Activated CD8-positive, alpha-beta memory T cell treated with anti-CD3 and anti-CD28 coated beads, Interleukin-2, amount 50 U/mL, for 1 hour (primary cell): Measurements from ENCODE around the gene ZNF554.
"Not testable (repeated sequence)": the region's sequence is repeated elsewhere in the genome, so short reads cannot be mapped to it uniquely, and the experiment has no call there.

Experiments
- DNase-seq: peaks from one replicate; pipeline ENCODE4 v3.0.0-alpha.2; 2020; ENCODE audit errors: extremely low read depth

Gene ZNF554

DNA sequence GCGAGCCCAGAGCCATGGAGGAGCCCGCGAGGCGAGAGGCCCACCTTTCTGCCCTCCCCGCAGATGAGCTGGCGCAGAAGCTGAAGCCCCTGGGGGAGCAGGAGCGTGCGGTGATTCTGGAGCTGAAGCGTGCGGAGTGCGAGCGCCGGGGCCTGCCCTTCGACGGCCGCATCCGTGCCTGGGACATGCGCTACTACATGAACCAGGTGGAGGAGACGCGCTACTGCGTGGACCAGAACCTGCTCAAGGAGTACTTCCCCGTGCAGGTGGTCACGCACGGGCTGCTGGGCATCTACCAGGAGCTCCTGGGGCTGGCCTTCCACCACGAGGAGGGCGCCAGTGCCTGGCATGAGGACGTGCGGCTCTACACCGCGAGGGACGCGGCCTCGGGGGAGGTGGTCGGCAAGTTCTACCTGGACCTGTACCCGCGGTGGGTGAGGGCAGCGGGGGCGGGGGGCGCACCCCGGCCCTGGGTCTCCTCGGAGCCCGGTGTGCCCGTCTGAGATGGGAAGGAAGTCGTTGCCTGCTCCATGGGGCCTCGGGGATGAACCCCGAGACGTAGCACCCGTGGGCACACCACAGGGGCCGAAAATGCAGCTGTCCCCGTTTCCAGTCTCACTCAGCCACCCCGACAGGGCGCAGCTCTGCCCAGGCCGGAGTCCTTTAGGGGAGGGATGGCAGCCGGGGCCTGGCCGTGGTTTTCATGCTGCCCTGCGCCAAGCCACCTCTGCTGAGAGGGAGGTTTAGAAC, 12.1 kb upstream of the ZNF554 start:
- DNase-seq: no peak

DNA sequence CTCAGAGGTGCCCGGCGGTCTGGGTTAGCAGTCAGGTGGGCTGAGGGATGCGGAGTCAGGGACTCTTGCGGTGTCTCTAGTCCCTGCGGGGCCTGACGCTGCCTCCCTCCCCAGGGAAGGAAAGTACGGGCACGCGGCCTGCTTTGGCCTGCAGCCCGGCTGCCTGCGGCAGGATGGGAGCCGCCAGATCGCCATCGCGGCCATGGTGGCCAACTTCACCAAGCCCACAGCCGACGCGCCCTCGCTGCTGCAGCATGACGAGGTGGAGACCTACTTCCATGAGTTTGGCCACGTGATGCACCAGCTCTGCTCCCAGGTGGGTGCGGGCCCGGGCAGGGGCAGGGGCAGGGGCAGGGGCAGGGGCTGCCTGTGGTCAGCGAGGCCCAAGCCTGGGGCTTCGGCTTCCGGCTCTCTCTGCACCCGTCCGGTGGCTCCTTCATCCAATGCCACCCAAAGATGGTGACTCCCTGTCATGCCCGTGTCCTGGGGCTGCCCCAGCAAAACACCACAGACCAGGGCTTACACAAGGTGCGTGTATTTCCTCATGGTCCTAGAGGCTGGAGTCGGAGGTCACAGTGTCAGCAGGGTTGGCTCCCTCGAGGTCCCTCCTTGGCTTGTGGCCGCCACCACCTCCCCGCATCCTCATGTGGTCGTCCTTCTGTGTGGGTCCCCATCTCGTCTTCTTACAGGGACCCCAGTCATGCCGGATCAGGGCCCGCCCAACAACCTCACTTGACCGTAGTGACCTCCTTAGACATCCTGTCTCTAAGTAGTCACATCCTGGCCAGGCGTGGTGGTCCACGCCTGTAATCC, 11.3 kb upstream of the ZNF554 start:
- no peak for DNase-seq

DNA sequence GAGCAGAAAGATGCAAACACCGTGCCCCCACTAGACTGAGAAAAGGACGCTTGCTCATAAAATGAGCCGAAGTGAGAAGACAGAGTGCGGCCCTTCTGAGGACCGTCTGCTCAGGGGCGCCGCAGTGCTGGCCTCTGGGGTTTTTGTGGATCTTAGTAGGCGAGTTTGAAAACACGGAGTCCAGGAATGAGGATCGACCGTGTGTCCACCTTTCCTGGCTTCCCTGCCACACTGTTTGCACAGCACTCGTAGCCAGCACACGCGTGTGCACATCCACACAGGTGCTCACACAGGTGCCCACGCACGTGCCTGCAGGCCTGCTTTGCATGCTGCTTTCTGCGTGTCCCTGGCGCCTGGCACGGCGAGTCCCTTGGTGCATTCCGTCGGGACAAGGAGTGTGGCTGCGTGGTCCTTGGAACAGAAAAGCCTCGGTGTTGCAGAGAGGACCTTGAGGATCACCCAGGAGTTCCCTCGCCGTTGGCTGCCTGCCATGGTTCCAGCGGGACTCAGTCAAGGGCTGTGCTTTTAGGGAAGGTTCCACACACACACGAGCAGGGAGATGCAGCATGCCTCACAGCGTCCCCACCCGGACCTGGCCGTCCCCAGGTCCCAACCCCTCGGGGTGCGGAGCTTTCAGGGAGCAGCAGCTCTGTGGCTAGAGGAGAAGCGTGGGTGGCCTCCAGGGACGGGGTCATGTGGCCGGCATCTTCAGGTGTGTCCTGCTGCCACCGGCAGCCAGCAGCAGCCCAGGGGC, 10.1 kb upstream of the ZNF554 start:
- DNase-seq: no peak

GRCh38 chr19:2810141-2811091, 9.3 kb upstream of the ZNF554 start:
- DNase-seq: no peak

- no peak for DNase-seq
Measured at GRCh38 chr19:2811221-2811722, 8.4 kb upstream of the ZNF554 start.

- no peak for DNase-seq
Measured at GRCh38 chr19:2811735-2812413, 7.8 kb upstream of the ZNF554 start.

DNA sequence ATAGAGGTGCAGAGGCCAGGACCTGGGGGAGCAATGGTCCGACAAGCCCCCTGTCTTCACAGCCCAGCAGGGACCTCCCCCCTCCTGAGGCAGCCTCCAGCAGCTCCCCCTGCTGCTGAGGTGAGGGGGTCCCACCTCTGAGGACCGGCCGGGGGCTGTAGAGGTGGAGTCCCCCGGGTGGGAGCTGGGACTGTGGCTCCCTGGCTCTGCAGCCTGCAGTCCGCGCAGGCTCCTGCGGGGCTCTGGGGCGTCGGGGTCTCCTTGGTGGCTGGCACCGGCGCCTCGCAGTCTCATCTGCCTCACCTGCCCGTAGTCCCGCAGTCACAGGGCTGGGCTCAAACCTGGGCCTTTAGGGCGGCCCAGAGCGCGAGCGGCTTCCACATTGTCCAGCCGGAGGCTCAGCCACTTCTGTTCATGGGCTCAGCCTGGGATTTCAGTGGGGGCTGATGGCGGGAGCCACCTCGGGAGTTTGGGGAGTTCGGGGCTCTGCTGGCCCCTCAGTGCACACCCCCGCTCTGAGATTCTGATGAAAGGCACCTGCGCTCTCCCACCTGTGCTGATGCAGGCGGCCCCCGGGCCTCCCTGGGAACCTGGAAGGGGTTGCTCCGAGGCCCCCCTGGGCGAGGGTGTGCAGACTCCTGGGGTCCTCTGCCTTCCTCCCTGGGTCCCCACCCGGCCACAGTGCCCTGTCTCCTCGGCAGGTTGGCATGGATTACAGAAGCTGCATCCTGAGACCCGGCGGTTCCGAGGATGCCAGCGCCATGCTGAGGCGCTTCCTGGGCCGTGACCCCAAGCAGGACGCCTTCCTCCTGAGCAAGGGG, 7.0 kb upstream of the ZNF554 start:
- no peak for DNase-seq

GRCh38 chr19:2813235-2814160, 6.2 kb upstream of the ZNF554 start:
- no peak for DNase-seq

GRCh38 chr19:2814426-2814825, 5.2 kb upstream of the ZNF554 start:
- DNase-seq: no peak

DNA sequence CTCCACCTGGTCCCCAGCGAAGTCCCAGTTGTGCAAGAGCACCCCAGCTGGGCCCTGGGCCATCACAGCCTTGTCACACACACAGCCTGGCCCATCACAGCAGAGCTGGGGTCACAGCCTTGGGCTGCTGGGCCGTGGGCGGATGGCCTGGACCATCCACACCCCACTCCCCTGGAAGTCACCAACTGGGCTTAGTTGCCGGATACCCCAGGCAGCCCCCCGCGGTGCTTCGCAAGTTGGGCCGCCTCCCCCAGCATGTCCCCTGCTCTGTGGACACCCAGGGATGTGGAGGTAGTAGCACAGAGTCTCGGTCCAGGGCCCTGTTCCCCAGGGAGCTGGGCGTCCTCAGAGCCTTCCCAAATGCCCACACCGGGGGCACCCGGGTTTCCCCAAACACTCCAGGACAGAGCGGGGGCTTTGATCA, 4.5 kb upstream of the ZNF554 start:
- no peak for DNase-seq

DNA sequence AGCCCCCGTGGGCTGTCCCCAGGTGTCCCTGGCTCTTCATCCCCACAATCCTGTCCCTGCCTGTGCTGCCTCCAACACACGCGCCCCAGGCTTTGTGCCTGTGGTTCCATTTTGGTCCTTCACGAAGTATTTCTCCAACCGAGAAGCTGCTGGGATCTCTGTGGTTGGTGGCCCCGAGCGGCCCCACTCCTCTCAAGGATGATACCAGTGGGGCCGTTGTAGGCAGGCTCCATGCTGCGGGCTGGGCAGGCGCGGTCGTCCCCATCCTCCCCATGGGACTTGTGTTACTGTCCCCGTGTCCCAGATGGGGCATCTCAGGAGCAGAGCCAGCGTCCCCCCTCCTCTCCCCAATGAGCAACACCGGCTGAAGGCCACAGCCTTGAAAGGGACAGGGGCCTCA, 3.7 kb upstream of the ZNF554 start:
- no peak for DNase-seq

- no peak for DNase-seq
Measured at GRCh38 chr19:2816641-2817040, 3.0 kb upstream of the ZNF554 start.

- DNase-seq: not testable (repeated sequence)
Measured at GRCh38 chr19:2817237-2817829, 2.3 kb upstream of the ZNF554 start.

DNA sequence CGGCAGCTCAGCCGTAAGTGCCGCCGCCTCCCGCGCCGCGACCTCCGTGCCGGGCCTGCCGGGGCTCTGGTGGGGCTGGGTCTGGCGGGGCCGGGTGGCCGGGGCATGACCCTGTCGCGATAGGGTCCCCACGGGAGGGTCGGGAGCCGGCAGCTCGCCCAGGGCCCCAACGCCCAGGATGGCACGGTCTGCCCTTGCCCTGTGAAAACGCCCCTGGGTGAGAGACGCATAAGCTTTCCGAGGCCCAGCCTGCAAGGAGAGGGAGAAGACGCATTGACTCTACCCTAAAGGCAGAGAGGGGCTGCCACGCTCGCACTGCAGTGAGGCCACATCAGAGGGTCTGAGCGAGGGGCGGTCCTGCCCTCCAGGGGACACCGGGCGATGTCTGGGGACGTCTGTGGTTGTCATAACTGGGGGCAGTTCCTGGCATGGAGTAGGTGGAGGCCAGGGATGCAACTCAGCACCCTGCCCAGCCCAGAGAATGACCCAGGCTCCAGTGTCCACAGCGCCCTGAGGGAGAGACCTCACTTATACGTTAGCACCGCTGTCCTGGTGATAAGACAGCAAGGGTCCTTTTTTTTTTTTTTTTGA, 539 bp downstream of the ZNF554 start:
- DNase-seq: no peak

DNA sequence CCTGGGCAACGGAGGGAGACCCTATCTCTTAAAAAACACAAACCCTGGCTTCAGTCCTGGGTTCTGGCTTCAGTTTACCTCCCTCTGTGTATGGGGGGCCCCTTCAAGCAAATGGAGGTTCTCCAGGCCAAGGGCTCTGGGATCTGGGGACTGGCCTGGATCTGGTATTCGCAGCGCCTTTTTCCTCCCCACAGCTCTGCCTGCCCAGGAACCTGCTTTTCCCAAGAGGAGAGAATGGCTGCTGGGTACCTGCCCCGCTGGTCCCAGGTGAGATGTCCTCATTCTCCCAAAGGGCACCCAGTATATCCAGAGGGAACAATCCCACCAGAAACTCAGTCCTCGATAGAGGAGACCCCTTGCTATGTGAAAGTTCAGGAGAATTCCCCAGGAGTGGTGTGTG, 3.2 kb downstream of the ZNF554 start:
- DNase-seq: no peak

- DNase-seq: no peak
Measured at GRCh38 chr19:2823646-2824045, 4.0 kb downstream of the ZNF554 start.

DNA sequence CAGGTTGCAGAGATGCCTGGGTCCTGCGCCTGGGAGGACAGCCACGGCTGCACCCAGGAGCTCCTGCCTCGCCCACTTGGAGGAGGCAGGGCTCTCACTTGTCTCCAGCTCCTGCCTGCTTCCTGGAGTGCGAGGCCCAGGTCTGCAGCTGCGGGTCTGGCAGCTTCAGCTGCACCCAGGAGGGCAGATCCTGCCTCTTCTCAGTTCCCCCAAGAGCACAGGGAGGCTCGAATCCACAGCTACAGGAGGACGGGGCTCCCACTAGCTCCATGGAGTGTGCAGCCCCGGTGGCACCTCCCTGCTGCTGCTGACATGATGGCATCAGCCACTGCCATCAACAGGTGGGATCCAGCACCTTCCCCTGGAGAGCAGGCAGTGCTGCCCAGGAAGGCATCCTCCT, 4.5 kb downstream of the ZNF554 start:
- DNase-seq: no peak

- DNase-seq: no peak
Measured at GRCh38 chr19:2827022-2827421, 7.4 kb downstream of the ZNF554 start.
